Stimulated activated CD4-positive, alpha-beta T cell treated with anti-CD3 and anti-CD28 coated beads, TNF-alpha, amount 100 ng/mL, for 1 hour (primary cell): Measurements from ENCODE around the gene PPM1A.

Experiments used
- DNase-seq, 3 donors: peaks; one replicate each; pipeline ENCODE4 v3.0.0-alpha.2; 2020; ENCODE audit warnings: low read depth in 3 of 3, low spot score in 1 of 3

PPM1A gene

GRCh38 chr14:60248697-60249318, at the start of gene PPM1A:
TSS of gene PPM1A (plus strand) at chr14:60249221. CDS start at chr14:60282704, 33,483 bp downstream.
- DNase-seq, result peak; percentile 90 to 96 (median 96)

GRCh38 chr14:60199321-60199720, 49.7 kb upstream of the PPM1A start:
- DNase-seq, result no peak

GRCh38 chr14:60204104-60204842, 44.7 kb upstream of the PPM1A start:
- DNase-seq, result no peak

- DNase-seq, result no peak
Observed at GRCh38 chr14:60204843-60205774, 43.9 kb upstream of the PPM1A start.

- DNase-seq, result no peak
Observed at GRCh38 chr14:60206249-60206670, 42.8 kb upstream of the PPM1A start.

GRCh38 chr14:60206837-60207533, 42.0 kb upstream of the PPM1A start:
- DNase-seq, result no peak

GRCh38 chr14:60210703-60211102, 38.3 kb upstream of the PPM1A start:
- DNase-seq, result no peak

- no peak for DNase-seq
Observed at GRCh38 chr14:60211153-60211552, 37.9 kb upstream of the PPM1A start.

- no peak for DNase-seq
Observed at GRCh38 chr14:60212503-60213371, 36.3 kb upstream of the PPM1A start.

GRCh38 chr14:60214003-60214402, 35.0 kb upstream of the PPM1A start:
- no peak for DNase-seq

GRCh38 chr14:60214415-60215126, 34.5 kb upstream of the PPM1A start:
- DNase-seq, result no peak

- no peak for DNase-seq
Observed at GRCh38 chr14:60215127-60215444, 33.9 kb upstream of the PPM1A start.

GRCh38 chr14:60215520-60216420, 33.3 kb upstream of the PPM1A start:
- no peak for DNase-seq

GRCh38 chr14:60217713-60218112, 31.3 kb upstream of the PPM1A start:
- no peak for DNase-seq

GRCh38 chr14:60220084-60220483, 28.9 kb upstream of the PPM1A start:
- no peak for DNase-seq

GRCh38 chr14:60220917-60221316, 28.1 kb upstream of the PPM1A start:
- no peak for DNase-seq

- DNase-seq, result no peak
Observed at GRCh38 chr14:60221457-60221856, 27.6 kb upstream of the PPM1A start.

- no peak for DNase-seq
Observed at GRCh38 chr14:60222820-60223219, 26.2 kb upstream of the PPM1A start.

- no peak for DNase-seq
Observed at GRCh38 chr14:60225265-60225664, 23.8 kb upstream of the PPM1A start.
